GM12875 (cell line): ENCODE data around the gene GPBP1.

ENCODE experiments used
- H3K4me3 ChIP-seq: one replicate; pipeline ENCODE4 v1.5.1; 2011; ENCODE audit warnings: low read depth, low read length, control low read depth
- TF ChIP-seq, protein P1 (sequence below): IDR thresholded peaks from 2 replicates; pipeline ENCODE4 v1.5.1; 2011; ENCODE audit warnings: low read depth, mild to moderate bottlenecking, control low read depth, inconsistent platforms, low read length, moderate library complexity, borderline replicate concordance; ENCODE audit not compliant: insufficient read depth

GPBP1 gene

DNA sequence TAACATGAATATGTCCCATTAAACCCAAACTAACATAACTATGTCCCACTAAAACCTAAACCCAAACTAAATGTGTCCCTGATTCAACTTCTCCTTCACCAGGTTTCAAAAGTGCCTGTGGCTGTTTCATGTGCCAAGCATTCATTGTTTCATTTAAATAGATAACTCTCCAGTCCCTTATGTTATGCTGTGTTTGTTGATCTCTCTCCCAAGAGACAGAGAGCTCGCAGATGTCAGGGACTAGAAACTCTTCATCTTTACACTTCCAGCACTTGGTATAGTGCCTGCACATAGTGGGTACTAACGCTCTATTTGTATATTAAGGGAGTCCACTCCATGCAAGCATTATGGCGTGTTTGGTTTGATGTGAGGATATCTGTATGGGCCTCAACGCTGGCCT lies 118.0 kb downstream of the GPBP1 start:
- no peak overlapping the region for H3K4me3 ChIP-seq
- TF ChIP-seq, protein P1, sequence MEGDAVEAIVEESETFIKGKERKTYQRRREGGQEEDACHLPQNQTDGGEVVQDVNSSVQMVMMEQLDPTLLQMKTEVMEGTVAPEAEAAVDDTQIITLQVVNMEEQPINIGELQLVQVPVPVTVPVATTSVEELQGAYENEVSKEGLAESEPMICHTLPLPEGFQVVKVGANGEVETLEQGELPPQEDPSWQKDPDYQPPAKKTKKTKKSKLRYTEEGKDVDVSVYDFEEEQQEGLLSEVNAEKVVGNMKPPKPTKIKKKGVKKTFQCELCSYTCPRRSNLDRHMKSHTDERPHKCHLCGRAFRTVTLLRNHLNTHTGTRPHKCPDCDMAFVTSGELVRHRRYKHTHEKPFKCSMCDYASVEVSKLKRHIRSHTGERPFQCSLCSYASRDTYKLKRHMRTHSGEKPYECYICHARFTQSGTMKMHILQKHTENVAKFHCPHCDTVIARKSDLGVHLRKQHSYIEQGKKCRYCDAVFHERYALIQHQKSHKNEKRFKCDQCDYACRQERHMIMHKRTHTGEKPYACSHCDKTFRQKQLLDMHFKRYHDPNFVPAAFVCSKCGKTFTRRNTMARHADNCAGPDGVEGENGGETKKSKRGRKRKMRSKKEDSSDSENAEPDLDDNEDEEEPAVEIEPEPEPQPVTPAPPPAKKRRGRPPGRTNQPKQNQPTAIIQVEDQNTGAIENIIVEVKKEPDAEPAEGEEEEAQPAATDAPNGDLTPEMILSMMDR = no peak

DNA sequence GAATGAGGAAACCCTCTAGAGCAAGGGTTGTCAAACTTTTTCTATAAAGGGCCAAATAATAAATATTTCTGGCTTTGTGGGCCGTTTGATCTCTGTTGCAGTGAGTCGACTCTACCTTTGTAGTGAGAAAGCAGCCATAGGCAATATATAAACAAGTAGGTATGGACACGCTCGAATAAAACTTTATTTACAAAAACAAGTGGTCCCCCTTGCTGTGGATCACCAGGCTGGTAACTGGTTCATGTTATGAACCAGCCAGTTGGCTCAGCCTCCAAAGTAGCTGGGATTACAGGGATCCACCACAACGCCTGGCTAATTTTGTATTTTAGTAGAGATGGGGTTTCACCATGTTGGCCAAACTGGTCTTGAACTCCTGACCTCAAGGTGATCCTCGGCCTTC lies 118.5 kb downstream of the GPBP1 start:
- TF ChIP-seq, protein P1 = no peak
- no peak overlapping the region for H3K4me3 ChIP-seq

DNA sequence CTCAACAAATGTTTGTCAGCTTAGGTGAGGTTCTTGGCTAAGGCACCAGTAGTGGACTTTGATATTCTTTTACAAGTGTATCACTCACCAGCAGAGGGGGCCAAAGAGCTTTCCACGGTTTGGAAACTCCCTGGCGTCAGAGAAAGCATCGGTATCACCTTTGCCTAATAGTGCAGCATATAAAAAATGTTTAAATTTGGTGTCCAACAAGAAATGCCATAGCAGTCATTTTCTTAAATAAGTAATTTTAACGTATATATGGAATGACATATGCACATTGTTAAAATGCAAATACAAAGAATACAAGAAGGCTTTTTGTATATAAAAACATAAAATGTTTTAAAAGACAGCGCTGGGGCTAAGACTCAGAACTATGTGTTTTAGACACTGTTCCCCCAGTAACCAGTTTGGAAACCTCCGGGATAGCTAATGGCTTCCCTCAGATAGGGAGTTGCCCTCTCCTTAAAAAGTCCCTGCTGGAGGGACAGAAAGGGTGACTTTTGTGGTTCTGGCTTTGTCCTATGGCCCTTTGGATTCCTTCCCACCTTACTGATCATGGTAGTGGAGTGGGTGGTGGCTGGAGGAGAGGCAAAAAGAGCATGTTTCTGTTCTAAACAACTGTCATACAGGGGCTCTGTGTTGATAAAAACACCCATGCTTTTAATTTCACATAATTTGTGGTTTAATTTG lies 124.6 kb downstream of the GPBP1 start:
- TF ChIP-seq, protein P1 = peak; percentile 65
- H3K4me3 ChIP-seq = no peak overlapping the region

DNA sequence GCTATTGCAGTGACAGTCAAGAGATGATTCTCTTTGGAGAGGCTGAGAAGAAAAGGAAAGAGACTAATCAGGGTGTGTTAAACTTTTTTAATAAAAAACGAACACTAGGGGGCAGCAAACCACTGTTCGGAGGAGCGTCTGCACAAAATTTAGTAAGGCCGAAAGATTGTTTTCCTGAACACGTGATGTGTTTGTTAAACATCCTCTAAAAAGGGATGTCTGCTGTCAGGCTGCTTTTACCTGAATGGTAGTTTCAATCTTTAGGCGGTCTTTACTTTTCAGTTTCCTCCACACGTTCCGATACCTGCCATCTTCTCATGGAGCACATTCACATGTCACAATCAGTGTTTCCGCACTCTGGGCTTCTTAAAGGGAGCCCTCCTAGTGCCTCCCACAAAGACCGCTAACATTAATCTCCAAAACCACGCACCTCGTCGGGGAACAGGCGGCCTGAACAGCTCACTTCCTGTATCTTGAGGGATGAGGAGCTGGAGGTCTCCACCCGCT lies 125.2 kb downstream of the GPBP1 start:
- TF ChIP-seq, protein P1 = 0 out of 2 replicates have a peak, but pooled peaks have one; percentile 22
- no peak overlapping the region for H3K4me3 ChIP-seq

DNA sequence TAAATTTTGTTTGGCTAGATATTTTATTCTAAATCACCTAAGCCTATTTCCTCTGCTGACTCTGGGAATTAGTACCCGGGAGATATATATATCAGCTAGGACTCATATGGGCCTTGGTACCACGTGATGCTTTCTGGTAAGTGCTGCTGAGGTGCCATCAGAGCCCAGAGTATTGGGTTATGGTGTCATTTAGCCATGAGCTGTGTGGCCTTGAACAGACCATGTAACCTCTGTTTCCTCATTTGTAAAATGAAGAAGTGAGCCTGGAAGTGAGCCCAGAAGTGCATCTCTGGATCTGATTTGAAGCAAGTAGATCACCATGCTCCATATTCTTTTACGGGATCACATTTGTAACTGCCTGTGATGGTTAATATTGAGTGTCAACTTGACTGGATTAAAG lies 126.1 kb downstream of the GPBP1 start:
- H3K4me3 ChIP-seq = no peak overlapping the region
- TF ChIP-seq, protein P1 = no peak

DNA sequence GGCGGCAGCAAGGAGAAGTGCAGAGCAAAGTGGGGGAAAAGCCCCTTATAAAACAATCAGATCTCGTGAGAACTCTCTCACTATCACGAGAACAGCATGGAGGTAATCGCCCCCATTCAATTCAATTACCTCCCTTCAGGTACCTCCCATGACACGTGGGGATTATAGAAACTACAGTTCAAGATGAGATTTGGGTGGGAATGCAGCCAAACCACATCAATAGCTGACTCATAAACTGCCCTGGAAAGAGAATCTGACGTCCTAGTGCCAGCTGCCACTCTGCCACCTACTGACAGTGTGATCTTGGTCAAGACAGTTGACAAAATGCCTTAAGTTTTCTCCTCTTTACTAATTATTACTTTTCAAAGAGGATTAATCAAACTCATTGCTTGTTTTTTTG lies 128.3 kb downstream of the GPBP1 start:
- H3K4me3 ChIP-seq = no peak overlapping the region
- TF ChIP-seq, protein P1 = no peak

DNA sequence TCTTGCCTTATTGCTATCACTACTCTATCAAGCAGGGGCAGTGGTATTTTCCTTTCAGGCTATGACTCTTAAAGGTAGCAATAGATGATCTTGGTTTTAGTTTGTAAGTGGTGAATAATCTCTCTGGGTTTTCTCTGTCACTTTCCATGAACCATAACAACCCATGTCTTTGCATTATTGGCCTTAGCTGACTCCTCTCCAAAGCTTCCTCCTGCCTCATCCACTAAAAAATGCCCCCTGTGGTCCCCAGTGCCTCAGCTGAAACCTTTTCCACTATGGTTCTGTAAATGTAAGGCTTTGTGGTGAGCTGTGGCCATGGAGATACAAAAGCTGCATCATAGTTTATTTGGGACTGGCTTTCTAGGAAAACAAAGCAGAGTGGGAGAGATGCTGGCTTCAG lies 128.8 kb downstream of the GPBP1 start:
- H3K4me3 ChIP-seq = no peak overlapping the region
- TF ChIP-seq, protein P1 = no peak
